Hepatocyte (in vitro differentiated cells): Measurements from ENCODE around the gene ENOX1. TPM values are rescaled to one million over a fixed set of nuclear protein-coding genes. Genes with fewer than 3 reads are reported as not detected.

ENCODE experiments used
- DNase-seq: peaks from one replicate; pipeline ENCODE4 v3.0.0-alpha.2; 2016; ENCODE audit warnings: low spot score
- H2AFZ ChIP-seq: fragments of 200-600 bp; sonication (generic); 2 replicates; pipeline ENCODE4 v1.6.0; 2016; ENCODE audit warnings: antibody characterized with exemption, mild to moderate bottlenecking
- H3K27ac ChIP-seq: fragments of 200-600 bp; sonication (generic); 2 replicates; pipeline ENCODE4 v1.5.1; 2016; ENCODE audit warnings: mild to moderate bottlenecking
- H3K27me3 ChIP-seq: fragments of 200-600 bp; sonication (generic); 2 replicates; pipeline ENCODE4 v1.6.1; 2016
- H3K36me3 ChIP-seq: fragments of 200-600 bp; sonication (generic); replicated peaks from 2 replicates; pipeline ENCODE4 v1.5.1; 2016; ENCODE audit warnings: low read depth; ENCODE audit not compliant: insufficient read depth
- H3K4me1 ChIP-seq: fragments of 200-600 bp; sonication (generic); 2 replicates; pipeline ENCODE4 v1.5.1; 2016; ENCODE audit warnings: mild to moderate bottlenecking, moderate library complexity; ENCODE audit not compliant: insufficient read depth
- H3K4me2 ChIP-seq: fragments of 200-600 bp; sonication (generic); 2 replicates; pipeline ENCODE4 v1.6.0; 2016
- H3K4me3 ChIP-seq: fragments of 200-600 bp; sonication (generic); 2 replicates; pipeline ENCODE4 v1.5.1; 2016; ENCODE audit warnings: mild to moderate bottlenecking
- H3K79me2 ChIP-seq: fragments of 200-600 bp; sonication (generic); 2 replicates; pipeline ENCODE4 v1.6.0; 2017; ENCODE audit warnings: mild to moderate bottlenecking
- H3K9me2 ChIP-seq: fragments of 200-600 bp; sonication (generic); replicated peaks from 2 replicates; pipeline ENCODE4 v1.6.0; 2017; ENCODE audit warnings: mild to moderate bottlenecking; ENCODE audit not compliant: insufficient read depth
- H3K9me3 ChIP-seq: fragments of 200-600 bp; sonication (generic); 2 replicates; pipeline ENCODE4 v1.5.1; 2016; ENCODE audit warnings: low read depth, mild to moderate bottlenecking
- H4K20me1 ChIP-seq: fragments of 200-600 bp; sonication (generic); 2 replicates; pipeline ENCODE4 v1.6.0; 2016; ENCODE audit warnings: mild to moderate bottlenecking; ENCODE audit not compliant: insufficient read depth, poor library complexity, severe bottlenecking
- CTCF ChIP-seq: fragments of 200-600 bp; sonication (generic); IDR thresholded peaks from 2 replicates; pipeline ENCODE4 v1.5.1; 2016; ENCODE audit warnings: antibody characterized with exemption, mild to moderate bottlenecking; ENCODE audit not compliant: poor library complexity
- EZH2 ChIP-seq: fragments of 200-600 bp; sonication (generic); IDR thresholded peaks from 2 replicates; pipeline ENCODE4 v1.6.1; 2016; ENCODE audit warnings: antibody characterized with exemption, mild to moderate bottlenecking, borderline replicate concordance
- EZH2phosphoT487 ChIP-seq: fragments of 200-600 bp; sonication (generic); IDR thresholded peaks from one replicate; pipeline ENCODE4 v1.6.1; 2018; ENCODE audit warnings: antibody characterized with exemption, mild to moderate bottlenecking, low read depth, moderate library complexity; ENCODE audit not compliant: unreplicated experiment, severe bottlenecking
- WGBS: methylation state at CpG from one replicate; pipeline ENCODE4 v1.1.6; 2016; ENCODE audit warnings: low lambda C conversion rate; ENCODE audit errors: missing lambda C conversion rate; 5-methylcytosine and 5-hydroxymethylcytosine counted together
- polyA plus RNA-seq: library from polyadenylated mRNA; unstranded; fragments of >200 nt; fragmentation: Nextera tagmentation; extraction: Ambion mirVana; gene quantifications from 2 replicates; pipeline ENCODE4 v1.2.1, GENCODE V29; 2016
- total RNA-seq: library from RNA; depleted of rRNA; stranded (reverse); fragments of >200 nt; gene quantifications from 2 replicates; pipeline ENCODE4 v1.2.3, GENCODE V29; 2014

Gene ENOX1
- total and polyA plus RNA-seq, 2 experiments from 2014 or later, result 2.4 to 4.0 TPM

DNA sequence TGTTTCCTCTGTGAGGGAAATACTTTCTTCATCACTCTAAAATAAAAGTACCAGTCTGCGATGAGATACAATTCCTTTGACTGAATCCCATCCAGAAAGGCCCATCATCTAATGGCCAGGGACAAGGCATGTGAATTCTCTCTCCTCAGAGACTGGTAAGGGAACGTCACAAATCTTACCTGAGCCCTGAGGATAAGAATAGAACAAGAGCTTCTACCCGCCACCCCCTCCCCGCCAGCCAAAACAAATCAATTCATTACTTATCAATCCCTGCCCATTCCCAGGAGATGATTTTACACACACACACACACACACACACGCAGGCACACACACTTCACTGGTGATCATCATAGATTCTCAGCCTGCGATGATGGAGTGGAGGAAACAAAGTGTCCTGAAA lies 564.7 kb downstream of the ENOX1 start:
- Histone ChIP-seq H3K4me1 (no peaks in the 10 kb centered on the region), H2AFZ (no peak overlapping the region)
- WGBS, result 91% methylated on average over 6 of the region's 6 CpGs

GRCh38 chr13:43221611-43222010 lies 565.2 kb downstream of the ENOX1 start:
- Histone ChIP-seq H3K27ac (no peak overlapping the region), H3K4me3 (no peak overlapping the region), H3K79me2 (no peaks in the 10 kb centered on the region), H3K4me1 (no peaks in the 10 kb centered on the region), H3K36me3 (no peaks in the 10 kb centered on the region), H3K4me2 (no peak overlapping the region), H3K9me2 (no peaks in the 10 kb centered on the region), H3K27me3 (no peaks in the 10 kb centered on the region), H4K20me1 (no peaks in the 10 kb centered on the region), H3K9me3 (no peaks in the 10 kb centered on the region), H2AFZ (no peak overlapping the region)
- WGBS, result 87% methylated on average over 1 of the region's 1 CpG
- TF ChIP-seq CTCF (no peak), EZH2 (no peak)
- DNase-seq, result no peak

More for the DNA sequence above, 564.7 kb downstream of the ENOX1 start:
- H3K27me3 ChIP-seq, result no peaks in the 10 kb centered on the region
- H3K79me2 ChIP-seq, result no peaks in the 10 kb centered on the region
- no peaks in the 10 kb centered on the region for H3K36me3 ChIP-seq
- no peak overlapping the region for H3K27ac ChIP-seq
- no peak for DNase-seq
- no peaks in the 10 kb centered on the region for H3K9me2 ChIP-seq
- no peak overlapping the region for H3K4me3 ChIP-seq
- H4K20me1 ChIP-seq, result no peaks in the 10 kb centered on the region
- H3K9me3 ChIP-seq, result no peaks in the 10 kb centered on the region
- TF ChIP-seq CTCF (no peak), EZH2 (no peak), EZH2phosphoT487 (no peak)
- H3K4me2 ChIP-seq, result no peak overlapping the region

DNA sequence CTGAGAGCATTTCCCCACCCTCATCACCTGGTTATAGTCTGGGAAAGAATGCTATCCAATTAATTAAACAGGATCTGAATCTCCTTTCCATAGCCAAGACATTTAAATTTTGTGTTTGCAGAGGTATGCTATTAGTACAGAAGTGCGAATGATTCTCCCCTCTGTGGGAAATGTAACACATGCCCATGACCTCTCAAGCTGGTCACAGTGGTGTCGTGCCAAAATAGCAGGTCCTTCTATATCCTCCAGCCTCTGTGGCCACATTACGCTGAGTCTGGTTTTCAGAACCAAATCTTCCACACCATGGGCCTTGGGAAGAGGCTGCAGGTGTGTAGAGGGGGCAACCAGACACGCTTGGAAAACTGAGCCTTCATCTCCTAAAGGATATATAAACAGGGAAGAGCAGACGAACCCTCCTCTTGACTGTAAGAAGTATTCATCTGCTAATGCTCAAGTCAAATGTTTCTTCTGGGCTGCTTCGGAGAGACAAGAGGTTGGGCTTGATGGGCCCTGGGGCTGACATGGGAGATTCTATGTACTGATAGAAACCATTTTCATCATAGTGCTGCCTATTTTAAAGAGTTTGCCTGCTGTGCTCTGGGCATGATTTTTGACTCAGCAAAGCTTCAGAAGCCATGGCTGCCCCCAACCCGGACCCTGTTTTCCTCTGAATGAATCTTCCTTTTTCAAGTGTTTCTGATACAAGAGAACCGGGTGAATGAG lies 565.7 kb downstream of the ENOX1 start:
- WGBS, result 81% methylated on average over 8 of the region's 8 CpGs
- Histone ChIP-seq H3K79me2 (no peaks in the 10 kb centered on the region), H3K27me3 (no peaks in the 10 kb centered on the region), H3K4me2 (no peak overlapping the region), H3K27ac (no peak overlapping the region), H4K20me1 (no peaks in the 10 kb centered on the region), H3K9me3 (no peaks in the 10 kb centered on the region), H2AFZ (no peak overlapping the region), H3K4me1 (no peaks in the 10 kb centered on the region), H3K4me3 (no peak overlapping the region), H3K36me3 (no peaks in the 10 kb centered on the region), H3K9me2 (no peaks in the 10 kb centered on the region)
- no peak for DNase-seq
- TF ChIP-seq EZH2 (no peak), EZH2phosphoT487 (no peak), CTCF (no peak)
